K562 (cell line): ENCODE results near the gene SPSB1. TPM values are rescaled to one million over a fixed set of nuclear protein-coding genes. Genes with fewer than 3 reads are reported as not detected.

Experiments used
- ATAC-seq: fragments of 200-7000 bp; cut with Tn5 transposase; 3 replicates; pipeline ENCODE4 v1.9.1; 2020; ENCODE audit warnings: moderate library complexity
- BruUV-seq: library from RNA; stranded (reverse); fragments of 400-500 nt; replicated peaks from 2 replicates; lab custom pipeline; 2021; lab: Mats Ljungman, UMichigan
- CTCF ChIA-PET: fragments of 300-600 bp; formaldehyde crosslinking; extraction: SDS; loops from one replicate; lab custom pipeline; 2021; ENCODE audit warnings: low intra/inter-chr PET ratio; lab: Yijun Ruan, JAX
- POLR2A ChIA-PET: fragments of 300-600, 350-650 bp; sonication (Branson Sonifier 250); formaldehyde crosslinking; extraction: SDS; loops from one replicate; lab custom pipeline; 2021; ENCODE audit warnings: antibody characterized with exemption, inconsistent platforms; lab: Yijun Ruan, JAX
- DNase-seq, 4 experiments: peaks; one replicate each; pipeline versions ENCODE4 v3.0.0 to v3.0.0-alpha.2; 2011 to 2018; ENCODE audit warnings: low spot score in 3 of 4, mixed read lengths in 3 of 4; ENCODE audit errors: extremely low read depth in 1 of 4
- FAIRE-seq: peaks from 2 replicates; lab custom pipeline; 2011; peaks lifted over from hg19 to GRCh38; lab: Jason Lieb, UNC
- H2AFZ ChIP-seq: 2 replicates; pipeline ENCODE4 v1.6.0; 2011; ENCODE audit warnings: low read depth, low read length, control low read depth, inconsistent platforms
- H3K27ac ChIP-seq: fragments of 200-600 bp; 3 replicates; pipeline ENCODE4 v1.8.0; 2011; ENCODE audit warnings: low read depth, mild to moderate bottlenecking, control low read depth, inconsistent platforms, low read length, moderate library complexity, mixed read lengths; ENCODE audit errors: extremely low read depth
- H3K27me3 ChIP-seq, 2 experiments: fragments of 300-600 bp in 1 of 2; 2 replicates in 1 of 2; 3 replicates in 1 of 2; pipeline versions ENCODE4 v1.6.0 to v1.8.0; 2011; ENCODE audit warnings: inconsistent platforms in 2 of 2, low read length in 2 of 2, mild to moderate bottlenecking in 1 of 2, mixed read lengths in 1 of 2, moderate library complexity in 1 of 2; ENCODE audit not compliant: control insufficient read depth in 2 of 2, insufficient read depth in 2 of 2
- H3K36me3 ChIP-seq: fragments of 300-600 bp; 3 replicates; pipeline ENCODE4 v1.8.0; 2011; ENCODE audit warnings: mild to moderate bottlenecking, low read length, inconsistent platforms; ENCODE audit not compliant: control insufficient read depth, insufficient read depth
- H3K4me1 ChIP-seq, 2 experiments: fragments of 200-600 bp in 1 of 2; replicated peaks in 1 of 2; 2 replicates in 1 of 2; 3 replicates in 1 of 2; pipeline versions ENCODE4 v1.5.1 to v1.8.0; 2011; ENCODE audit warnings: inconsistent platforms in 2 of 2, low read length in 2 of 2, mild to moderate bottlenecking in 1 of 2, mixed read lengths in 1 of 2, moderate library complexity in 1 of 2; ENCODE audit not compliant: control insufficient read depth in 2 of 2, insufficient read depth in 2 of 2
- H3K4me2 ChIP-seq: 2 replicates; pipeline ENCODE4 v1.6.1; 2011; ENCODE audit warnings: low read length, control low read depth, inconsistent platforms, mixed read lengths; ENCODE audit not compliant: insufficient read depth
- H3K4me3 ChIP-seq: fragments of 200-600 bp; sonication (generic), shearing (Covaris generic); 2 replicates; pipeline ENCODE4 v1.5.1; 2016; ENCODE audit warnings: control low read depth, inconsistent platforms
- H3K79me2 ChIP-seq: fragments of 200-600 bp; 3 replicates; pipeline ENCODE4 v1.8.0; 2011; ENCODE audit warnings: low read length, inconsistent platforms; ENCODE audit not compliant: control insufficient read depth, insufficient read depth
- H3K9ac ChIP-seq, 2 experiments: 2 replicates each; pipeline versions ENCODE4 v1.6.0 to v1.6.1; 2011; ENCODE audit warnings: low read depth in 2 of 2, low read length in 2 of 2, control low read depth in 1 of 2, inconsistent platforms in 1 of 2, mild to moderate bottlenecking in 1 of 2, mixed read lengths in 1 of 2; ENCODE audit not compliant: insufficient read depth in 1 of 2
- H3K9me1 ChIP-seq: one replicate; pipeline ENCODE4 v1.6.0; 2011; ENCODE audit warnings: inconsistent platforms, mild to moderate bottlenecking, low read length, moderate library complexity; ENCODE audit not compliant: control insufficient read depth, insufficient read depth
- H3K9me3 ChIP-seq: replicated peaks from 2 replicates; pipeline ENCODE4 v1.5.1; 2011; ENCODE audit warnings: low read depth, low read length, inconsistent platforms; ENCODE audit not compliant: control insufficient read depth, insufficient read depth
- H4K20me1 ChIP-seq: replicated peaks from 2 replicates; pipeline ENCODE4 v1.6.1; 2011; ENCODE audit warnings: low read length, inconsistent platforms, mixed read lengths; ENCODE audit not compliant: control insufficient read depth, insufficient read depth
- ADNP ChIP-seq: fragments of 200-800 bp; sonication (Bioruptor generic); IDR thresholded peaks from 2 replicates; pipeline ENCODE4 v1.6.1; 2016; ENCODE audit warnings: missing genetic modification characterization, missing compliant biosample characterization
- BCOR ChIP-seq: fragments of 450-650 bp; IDR thresholded peaks from 2 replicates; pipeline ENCODE4 v1.6.1; 2016
- CBX2 ChIP-seq: fragments of 200-600 bp; sonication (generic); IDR thresholded peaks from one replicate; pipeline ENCODE4 v1.6.1; 2012; ENCODE audit warnings: mild to moderate bottlenecking, low read length, inconsistent platforms; ENCODE audit not compliant: insufficient read depth, poor library complexity, severe bottlenecking
- KDM1A ChIP-seq, 2 experiments: fragments of 450-650 bp; IDR thresholded peaks; 2 replicates each; pipeline ENCODE4 v1.6.1; 2016; ENCODE audit warnings: mild to moderate bottlenecking in 2 of 2
- RBM25 ChIP-seq: fragments of 200-400 bp; formaldehyde crosslinking; IDR thresholded peaks from 2 replicates; pipeline ENCODE4 v1.6.1; 2018; ENCODE audit warnings: low read length, low read depth, moderate library complexity; ENCODE audit not compliant: severe bottlenecking
- WGBS: fragments of 100-300 bp; shearing (Covaris generic); methylation state at CpG from one replicate; pipeline ENCODE4 v1.1.6; 2016; ENCODE audit warnings: low coverage, mixed read lengths; ENCODE audit not compliant: insufficient coverage; ENCODE audit errors: missing lambda C conversion rate; 5-methylcytosine and 5-hydroxymethylcytosine counted together
- in situ Hi-C: fragments of 300-500 bp; cut with MboI; formaldehyde crosslinking; loops from 4 replicates; pipeline ENCODE4 v1.15.0; 2018; ENCODE audit warnings: inconsistent platforms, mixed read lengths
- intact Hi-C: fragments of 100-400 bp; cut with micrococcal nuclease; formaldehyde crosslinking; loops from 2 replicates; pipeline ENCODE4 v1.14.2; 2022
- polyA plus RNA-seq, 8 experiments: library from polyadenylated mRNA; depleted of rRNA in 4 of 8; stranded (reverse) in 5 of 8; unstranded in 3 of 8; fragments of >200 nt; fragmentation: Nextera tagmentation in 2 of 8; fragmentation: Illumina TruSeq in 1 of 8; extraction: Ambion mirVana in 2 of 8; extraction: Trizol in 1 of 8; gene quantifications; 2 replicates each; pipeline versions ENCODE4 v1.2.1 to v1.2.3, GENCODE V29; 2011 to 2014; ENCODE audit warnings: inconsistent platforms in 1 of 8, missing spikeins in 1 of 8
- total RNA-seq, 7 experiments: library from RNA; depleted of rRNA in 6 of 7; stranded (reverse); fragments of >200 nt in 6 of 7; fragmentation: Illumina TruSeq in 2 of 7; extraction: Trizol in 2 of 7; gene quantifications; 2 replicates each; pipeline versions ENCODE4 v1.2.1 to v1.2.3, GENCODE V29; 2011 to 2021; ENCODE audit warnings: low replicate concordance in 1 of 7
- TF ChIP-seq, protein P1 (sequence below): fragments of 450-650 bp; IDR thresholded peaks from 2 replicates; pipeline ENCODE4 v1.6.1; 2016; ENCODE audit warnings: borderline replicate concordance

The SPSB1 gene
- total and polyA plus RNA-seq, 9 of the 15 experiments (the other 6 are each of a cell fraction or from before 2014, with no cell fraction given), result 0.06 to 0.35 (median 0.14) TPM; not detected in 6

DNA sequence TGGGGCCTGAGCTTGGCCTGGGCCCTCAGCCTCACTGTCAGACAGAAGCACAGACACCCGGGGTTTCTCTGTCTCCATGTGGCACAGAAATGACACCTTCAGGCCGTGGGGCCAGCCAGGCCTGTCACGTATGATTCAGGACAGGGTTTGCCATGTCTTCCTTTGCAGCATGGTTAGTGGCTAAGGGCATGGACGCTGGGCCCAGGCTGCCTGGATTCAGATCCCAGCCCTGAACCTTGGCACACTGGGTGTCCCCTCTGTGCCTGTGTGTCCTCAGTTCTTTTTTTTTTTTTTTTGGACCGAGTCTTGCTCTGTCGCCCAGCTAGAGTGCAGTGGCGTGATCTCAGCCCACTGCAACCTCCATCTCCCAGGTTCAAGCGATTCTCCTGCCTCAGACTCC is 73.6 kb downstream of the SPSB1 start:
- CTCF ChIA-PET, result interaction anchor here (0.6 kb wide), 1 partner anchor 342 kb away, joined by 3 read pairs; no protein-coding TSS in a partner anchor
- DNase-seq, result no peak
- intact Hi-C loops (no loop called here), in situ Hi-C loops (no loop called here)
- no peak for FAIRE-seq
- Histone ChIP-seq H3K9me3 (no peaks in the 10 kb centered on the region), H3K79me2 (no peaks in the 10 kb centered on the region), H4K20me1 (peaks cover 11% of the 10 kb centered on the region), H3K4me2 (no peak overlapping the region), H3K27ac (no peak overlapping the region), H3K4me3 (no peak overlapping the region), H3K36me3 (no peaks in the 10 kb centered on the region), H3K9me1 (no peaks in the 10 kb centered on the region), H3K27me3 (peaks cover 69 to 86% of the 10 kb centered on the region in 2 experiments), H2AFZ (no peak overlapping the region), H3K4me1 (peaks cover 0 to 3% of the 10 kb centered on the region in 2 experiments; a peak in 1 of 5 replicates), H3K9ac (no peak overlapping the region)
- POLR2A ChIA-PET, result interaction anchor here (0.7 to 1.5 kb wide), 2 partner anchors 11 to 19 kb away, joined by 4 to 5 read pairs; no protein-coding TSS in a partner anchor
- BruUV-seq, result no TSS peak
- WGBS, result 1% methylated on average over 7 of the region's 8 CpGs
- TF ChIP-seq CBX2, result no peak
- ATAC-seq, result no peak

DNA sequence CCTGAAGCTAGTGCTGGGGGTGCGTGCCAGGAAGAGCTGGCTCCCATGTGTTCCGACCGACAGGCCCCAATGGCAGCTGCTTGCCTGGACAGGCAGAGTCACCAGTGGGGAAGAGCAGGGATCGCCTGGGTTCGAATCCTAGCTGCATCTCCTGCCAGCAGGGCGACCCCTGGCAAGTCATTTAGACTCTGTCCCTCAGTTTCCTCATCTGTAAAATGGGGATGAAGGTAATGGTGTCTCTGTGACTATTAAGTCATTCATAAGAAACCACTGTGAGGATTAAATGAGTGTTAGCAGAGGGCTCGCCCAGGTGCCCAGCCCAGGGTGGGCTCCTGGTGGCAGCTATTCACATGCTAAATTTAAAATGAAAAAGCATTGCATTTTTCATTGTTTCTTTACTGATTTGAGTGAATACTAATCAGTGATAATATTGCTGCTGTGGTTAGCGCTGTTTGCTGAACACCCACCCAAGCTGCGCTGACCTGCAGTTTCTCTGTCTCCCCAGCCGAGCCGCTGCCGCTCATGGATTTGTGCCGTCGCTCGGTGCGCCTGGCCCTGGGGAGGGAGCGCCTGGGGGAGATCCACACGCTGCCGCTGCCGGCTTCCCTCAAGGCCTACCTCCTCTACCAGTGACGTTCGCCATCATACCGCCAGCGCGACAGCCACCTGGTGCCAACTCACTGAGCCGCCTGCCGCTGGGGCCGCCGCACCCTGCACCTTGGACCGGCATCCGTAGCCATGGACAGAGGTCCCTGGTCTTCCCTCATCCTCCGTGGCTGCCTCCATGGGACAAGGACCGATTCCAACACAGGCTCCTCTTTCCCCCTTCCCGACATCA is 74.5 kb downstream of the SPSB1 start:
- H3K4me3 ChIP-seq, result no peak overlapping the region
- intact Hi-C loops, result no loop called here
- ChIA-PET POLR2A (no interaction called here), CTCF (no interaction called here)
- no peak overlapping the region for H2AFZ ChIP-seq
- WGBS, result 29% methylated on average over 34 of the region's 34 CpGs
- H3K27me3 ChIP-seq, result peaks cover 72 to 88% of the 10 kb centered on the region in 2 experiments
- no peaks in the 10 kb centered on the region for H3K9me3 ChIP-seq
- no TSS peak for BruUV-seq
- H3K27ac ChIP-seq, result no peak overlapping the region
- DNase-seq (no peak), ATAC-seq (no peak), FAIRE-seq (no peak)
- H4K20me1 ChIP-seq, result peaks cover 18% of the 10 kb centered on the region; the same call in 1 of the 2 replicates
- in situ Hi-C loops, result no loop called here
- H3K9ac ChIP-seq, result no peak overlapping the region
- H3K4me2 ChIP-seq, result no peak overlapping the region
- no peaks in the 10 kb centered on the region for H3K36me3 ChIP-seq
- no peaks in the 10 kb centered on the region for H3K4me1 ChIP-seq
- H3K79me2 ChIP-seq, result no peaks in the 10 kb centered on the region
- no peaks in the 10 kb centered on the region for H3K9me1 ChIP-seq
- peak; percentile 50; the same call in 1 of the 2 replicates for TF ChIP-seq ADNP
- peak in 1 of 2 experiments; percentile 21; a peak in 1 of 4 replicates for TF ChIP-seq KDM1A (IDR thresholded peaks at IDR 0.05)
- peak; percentile 31; the same call in 1 of the 2 replicates for TF ChIP-seq BCOR
- TF ChIP-seq, protein P1, sequence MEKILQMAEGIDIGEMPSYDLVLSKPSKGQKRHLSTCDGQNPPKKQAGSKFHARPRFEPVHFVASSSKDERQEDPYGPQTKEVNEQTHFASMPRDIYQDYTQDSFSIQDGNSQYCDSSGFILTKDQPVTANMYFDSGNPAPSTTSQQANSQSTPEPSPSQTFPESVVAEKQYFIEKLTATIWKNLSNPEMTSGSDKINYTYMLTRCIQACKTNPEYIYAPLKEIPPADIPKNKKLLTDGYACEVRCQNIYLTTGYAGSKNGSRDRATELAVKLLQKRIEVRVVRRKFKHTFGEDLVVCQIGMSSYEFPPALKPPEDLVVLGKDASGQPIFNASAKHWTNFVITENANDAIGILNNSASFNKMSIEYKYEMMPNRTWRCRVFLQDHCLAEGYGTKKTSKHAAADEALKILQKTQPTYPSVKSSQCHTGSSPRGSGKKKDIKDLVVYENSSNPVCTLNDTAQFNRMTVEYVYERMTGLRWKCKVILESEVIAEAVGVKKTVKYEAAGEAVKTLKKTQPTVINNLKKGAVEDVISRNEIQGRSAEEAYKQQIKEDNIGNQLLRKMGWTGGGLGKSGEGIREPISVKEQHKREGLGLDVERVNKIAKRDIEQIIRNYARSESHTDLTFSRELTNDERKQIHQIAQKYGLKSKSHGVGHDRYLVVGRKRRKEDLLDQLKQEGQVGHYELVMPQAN, result no peak
- TF ChIP-seq RBM25, result peak; percentile 78
